Activated CD4-positive, alpha-beta T cell treated with anti-CD3 and anti-CD28 coated beads, Interleukin-2, amount 50 U/mL, for 4 hours (primary cell): ENCODE results near the gene KATNB1.
"Not testable (repeated sequence)": the region's sequence is repeated elsewhere in the genome, so short reads cannot be mapped to it uniquely, and the experiment has no call there.

Experiments
- DNase-seq, 2 experiments: peaks; one replicate each; pipeline ENCODE4 v3.0.0-alpha.2; 2020

Gene KATNB1

DNA sequence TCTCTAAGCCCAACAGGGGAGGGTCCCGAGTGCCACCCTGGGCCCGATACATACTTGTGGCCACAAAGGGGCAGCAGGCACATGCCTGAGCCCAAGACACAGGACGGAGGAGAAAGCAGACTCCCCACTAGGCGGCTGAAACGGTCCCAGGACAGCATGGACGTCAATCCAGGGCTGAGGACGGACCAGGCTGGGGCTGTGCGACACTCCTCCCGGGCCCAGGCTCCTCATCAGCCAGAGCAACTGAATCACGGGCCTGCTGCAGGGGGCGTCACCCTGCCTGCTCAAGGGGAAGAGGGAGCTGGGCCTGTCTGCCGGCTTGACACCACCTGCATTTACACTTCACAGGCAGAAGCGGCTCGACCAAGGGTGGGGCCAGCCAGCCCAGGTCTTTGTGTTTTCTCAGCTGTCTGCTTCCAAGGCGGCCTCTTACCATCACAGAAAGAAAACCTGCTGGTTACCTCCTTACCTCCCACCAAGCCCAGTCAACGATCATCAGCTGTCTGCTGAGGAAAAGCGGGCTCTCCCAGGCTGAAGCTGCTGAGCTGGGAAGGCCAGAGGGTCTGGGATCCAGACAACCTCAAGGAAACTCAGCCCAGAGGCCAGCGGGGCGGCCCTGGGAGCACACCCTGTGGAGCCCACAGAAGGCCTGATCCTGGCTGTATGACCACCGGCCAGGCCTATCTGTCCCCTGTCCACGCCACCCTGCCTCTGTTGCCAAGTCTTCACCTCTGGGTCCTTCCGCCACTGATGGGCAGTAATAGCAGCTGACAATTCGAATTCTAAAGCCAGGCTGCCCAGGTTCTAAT lies 40.3 kb downstream of the KATNB1 start:
- no peak for DNase-seq

DNA sequence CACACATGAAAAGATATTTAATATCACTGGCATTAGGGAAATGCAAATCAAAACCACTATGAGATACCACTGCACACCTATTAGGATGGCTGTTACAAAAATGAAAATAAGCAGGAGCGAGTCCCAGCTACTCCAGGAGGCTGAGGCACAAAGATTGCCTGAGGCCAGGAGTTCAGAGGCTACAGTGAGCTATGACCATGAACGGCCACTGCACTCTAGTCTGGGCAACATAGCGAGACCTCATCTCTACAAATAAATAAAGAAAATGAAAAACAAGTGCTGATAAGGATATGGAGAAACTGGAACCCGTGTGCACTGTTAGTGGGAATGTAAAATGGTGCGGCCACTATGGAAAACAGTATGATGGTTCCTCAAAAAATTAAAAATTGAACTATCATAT lies 43.1 kb downstream of the KATNB1 start:
- DNase-seq = no peak

DNA sequence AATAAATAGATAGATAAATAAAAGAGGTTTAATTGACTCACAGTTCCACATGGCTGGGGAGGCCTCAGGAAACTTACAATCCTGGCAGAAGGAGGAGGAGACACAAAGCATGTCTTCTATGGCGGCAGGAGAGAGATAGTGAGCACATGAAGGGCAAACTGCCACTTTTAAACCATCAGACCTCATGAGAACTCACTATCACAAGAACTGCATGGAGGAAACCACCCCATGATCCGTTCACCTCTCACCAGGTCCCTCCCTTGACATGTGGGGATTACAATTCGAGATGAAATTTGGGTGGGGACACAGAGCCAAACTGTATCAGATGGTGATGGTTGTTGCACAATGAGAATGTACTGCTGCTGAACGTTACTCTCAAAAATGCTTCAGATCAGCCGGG lies 44.3 kb downstream of the KATNB1 start:
- not testable (repeated sequence) for DNase-seq

DNA sequence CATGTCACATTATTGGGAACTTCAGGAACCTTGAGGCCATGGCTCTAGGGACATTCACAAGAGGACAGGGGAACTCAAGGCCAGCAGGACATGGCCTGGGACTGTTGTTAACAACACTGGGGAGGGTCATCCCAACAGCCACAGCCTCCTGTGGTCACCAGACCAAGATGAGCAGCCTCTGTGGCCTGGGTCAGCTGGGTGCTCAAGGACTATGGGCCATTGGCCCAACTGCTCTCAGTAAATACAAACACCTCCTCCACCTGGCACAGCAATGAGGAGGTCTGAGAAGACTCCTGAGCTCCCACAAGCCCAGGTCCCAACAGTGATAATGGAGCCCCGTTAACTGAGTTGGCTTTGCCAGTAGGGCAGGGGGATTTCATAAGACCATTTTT lies 45.8 kb downstream of the KATNB1 start:
- no peak for DNase-seq

DNA sequence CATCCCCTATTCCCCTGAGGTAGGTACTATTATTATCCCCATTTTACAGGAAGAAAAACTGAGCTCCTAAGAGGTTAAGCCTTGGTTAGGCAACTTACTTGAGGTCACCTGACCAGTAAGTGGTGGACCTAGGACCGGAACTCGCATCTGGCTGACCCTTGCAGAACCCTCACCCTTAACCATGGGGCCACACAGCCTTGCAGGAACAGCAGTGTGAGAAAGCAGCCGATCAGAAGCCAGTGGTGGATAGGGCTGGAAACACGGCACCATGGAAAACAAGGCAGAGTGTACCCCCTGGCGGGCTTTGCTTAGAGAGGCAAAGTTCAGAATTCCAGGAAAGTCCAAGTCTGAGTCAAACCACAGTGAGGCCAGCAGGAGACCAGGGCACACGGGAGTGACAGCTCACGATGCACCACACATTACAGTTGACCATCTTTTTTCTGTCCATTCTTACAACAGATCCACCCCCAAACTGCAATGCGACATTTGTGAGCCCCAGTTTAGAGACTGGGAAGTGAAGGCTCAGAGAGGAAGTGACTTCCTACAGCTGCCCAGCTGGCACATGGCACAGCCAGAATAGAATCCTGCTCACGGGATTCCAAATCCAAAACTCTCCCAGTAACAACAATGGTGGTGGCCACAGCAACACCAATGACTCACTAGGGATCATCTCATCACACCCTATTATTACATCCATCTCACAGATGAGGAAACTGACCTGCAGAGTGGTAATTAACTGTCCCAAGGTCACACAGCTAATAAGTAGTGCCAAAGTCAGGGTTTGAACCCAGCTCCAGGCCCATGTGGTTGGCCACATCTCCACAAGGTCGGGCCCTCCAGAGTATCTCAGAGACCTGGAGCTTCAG lies 46.4 kb downstream of the KATNB1 start:
- no peak for DNase-seq

DNA sequence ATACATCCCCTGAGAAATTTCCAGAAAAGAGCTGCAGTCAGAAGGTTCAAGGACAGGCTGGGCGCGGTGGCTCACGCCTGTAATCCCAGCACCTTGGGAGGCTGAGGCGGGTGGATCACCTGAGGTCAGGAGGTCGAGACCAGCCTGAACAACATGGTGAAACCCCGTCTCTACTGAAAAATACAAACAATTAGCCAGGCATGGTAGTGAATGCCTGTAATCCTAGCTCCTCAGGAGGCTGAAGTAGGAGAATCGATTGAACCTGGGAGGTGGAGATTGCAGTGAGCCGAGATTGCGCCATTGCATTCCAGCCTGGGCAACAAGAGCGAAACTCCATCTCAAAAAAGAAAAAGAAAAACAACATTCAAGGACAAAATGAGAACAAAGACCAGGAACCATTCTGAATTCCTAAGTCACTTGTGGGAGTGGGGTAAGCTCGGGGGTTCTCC lies 47.1 kb downstream of the KATNB1 start:
- DNase-seq = not testable (repeated sequence)

DNA sequence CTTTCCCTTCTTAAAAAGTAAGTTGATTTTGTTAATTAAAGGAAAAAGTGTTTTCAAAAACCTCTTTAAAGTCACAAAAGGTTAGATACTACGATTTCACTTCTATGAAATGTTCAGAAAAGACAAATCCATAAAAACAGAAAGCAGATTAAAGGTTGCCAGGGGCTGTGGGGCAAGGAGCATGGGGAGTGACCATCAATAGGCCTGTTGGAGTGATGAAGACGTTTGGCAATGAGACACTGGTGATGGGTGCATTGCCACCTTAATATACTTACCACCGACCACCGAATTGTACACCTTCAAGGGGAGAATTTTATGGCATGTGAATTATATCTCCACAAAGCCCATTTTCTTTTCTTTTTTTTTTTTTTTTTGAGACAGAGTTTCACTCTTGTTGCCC lies 47.5 kb downstream of the KATNB1 start:
- no peak for DNase-seq

DNA sequence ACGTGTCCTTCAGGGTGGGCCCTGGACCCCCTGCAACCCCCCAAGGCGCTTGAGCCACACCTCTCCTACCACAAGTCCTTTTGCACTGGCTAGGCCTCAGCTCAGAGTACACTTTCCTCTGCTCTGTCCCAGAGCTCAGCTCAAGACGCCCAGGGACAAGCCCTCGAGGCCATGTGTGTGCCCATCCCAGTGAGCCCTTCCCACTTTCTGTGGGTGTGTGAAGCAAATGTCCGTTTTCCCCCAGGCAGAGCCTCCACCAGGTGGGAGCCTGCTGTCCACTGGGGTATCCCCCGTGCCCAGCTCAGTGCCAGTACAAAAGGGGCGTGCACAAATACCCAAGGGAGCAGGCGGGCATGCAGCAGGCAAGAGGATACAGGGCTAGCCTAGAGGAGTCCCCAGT lies 48.3 kb downstream of the KATNB1 start:
- no peak for DNase-seq

DNA sequence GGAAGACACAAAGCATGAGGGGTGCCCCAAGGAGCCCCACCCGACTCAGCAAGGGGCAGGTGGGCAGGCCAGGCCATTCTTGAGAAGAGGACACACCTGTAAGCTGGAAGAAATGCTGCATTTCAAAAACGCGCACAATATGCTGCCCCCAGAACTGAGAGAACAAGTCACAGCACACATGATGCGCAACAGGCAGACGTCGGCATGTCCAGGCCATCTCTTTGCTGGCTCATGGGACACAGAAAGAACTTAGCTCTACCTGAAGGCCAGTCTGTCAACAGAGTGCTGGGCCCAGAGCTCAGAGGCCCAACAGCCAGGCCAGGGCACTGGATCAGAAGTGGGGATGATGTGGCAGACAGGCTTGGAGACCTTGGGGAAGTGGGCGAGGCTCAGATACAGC lies 48.8 kb downstream of the KATNB1 start:
- DNase-seq = no peak

DNA sequence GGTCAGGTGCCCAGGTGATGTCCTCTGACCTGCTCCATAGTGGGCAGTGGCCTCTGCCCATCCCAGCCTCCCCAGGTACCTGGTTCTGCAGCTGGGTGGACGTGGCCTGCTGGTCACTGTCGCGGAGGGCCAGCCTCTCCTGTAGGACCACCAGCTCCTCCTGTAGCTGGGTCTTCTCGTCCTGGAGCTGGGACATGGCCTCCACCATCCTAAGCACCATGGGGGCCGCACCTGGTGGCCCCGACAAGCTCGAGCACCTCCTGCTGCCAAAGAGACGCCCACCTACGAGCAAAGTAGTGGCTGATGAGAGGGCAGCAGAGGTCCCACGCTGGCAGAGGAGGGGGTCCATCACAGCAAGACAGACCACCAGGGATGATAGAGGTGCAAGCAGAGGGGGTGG lies 49.8 kb downstream of the KATNB1 start:
- DNase-seq = no peak

DNA sequence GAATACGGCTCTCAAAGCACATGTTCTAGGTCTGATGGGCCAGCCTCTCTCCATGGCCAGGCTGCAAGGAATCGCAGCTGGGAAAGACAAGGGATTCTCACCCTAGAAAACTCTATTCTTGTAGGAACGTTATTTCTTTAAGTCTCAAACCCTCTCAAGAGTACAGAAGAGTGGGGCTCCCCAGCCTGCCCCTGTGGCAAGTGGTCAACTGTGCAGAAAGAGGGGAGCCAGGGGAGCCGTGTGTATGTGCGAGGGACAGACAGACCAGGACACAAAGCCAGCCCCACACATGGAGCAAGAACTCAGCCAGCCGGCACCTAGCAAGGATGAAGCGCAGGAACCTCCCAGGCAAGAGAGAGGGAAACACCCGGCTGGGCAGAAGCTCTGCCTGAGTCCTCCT lies 50.4 kb downstream of the KATNB1 start:
- no peak for DNase-seq

DNA sequence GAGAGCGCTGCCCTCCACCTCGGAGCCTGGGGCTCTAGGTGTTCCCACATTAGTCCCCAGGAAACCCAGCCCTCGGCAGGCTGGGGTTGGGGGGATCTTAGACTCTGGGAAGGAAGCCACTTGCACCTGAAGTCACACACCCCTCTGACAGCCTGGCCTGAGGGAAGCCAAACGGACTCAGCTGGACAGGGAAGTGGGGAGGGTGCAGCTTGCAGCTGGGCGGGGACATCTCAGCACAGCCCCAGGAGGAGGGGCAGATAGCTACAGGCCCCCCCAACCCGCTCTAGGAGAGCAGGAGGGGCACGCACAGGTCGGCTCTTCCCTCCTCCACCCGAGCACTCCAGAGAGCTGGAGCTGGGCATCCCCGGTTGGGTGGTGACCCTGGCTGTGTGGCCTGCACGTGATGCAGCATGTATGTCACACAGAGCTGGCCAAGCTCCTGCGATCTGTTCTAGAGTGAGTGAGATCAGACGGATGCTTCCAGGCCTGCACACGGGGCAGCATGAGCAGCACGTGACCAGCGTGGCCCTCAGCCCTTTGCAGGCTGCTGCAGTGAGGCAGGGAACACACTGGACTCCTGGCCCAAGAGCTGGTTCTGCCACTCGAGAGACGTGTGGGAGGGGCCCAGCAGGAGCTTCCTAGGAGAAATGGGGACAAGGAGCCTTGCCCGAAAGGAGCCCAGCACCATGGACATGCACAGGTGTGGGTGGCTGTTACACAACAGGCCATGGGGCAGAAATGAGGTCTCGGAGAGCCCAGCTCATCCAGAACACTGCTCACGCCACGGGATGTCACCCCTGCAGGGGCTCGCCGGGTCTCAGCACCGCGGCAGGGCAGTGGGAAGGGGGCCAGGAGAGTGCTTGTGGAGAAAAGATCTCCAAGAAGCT lies 51.3 kb downstream of the KATNB1 start:
- DNase-seq = no peak

DNA sequence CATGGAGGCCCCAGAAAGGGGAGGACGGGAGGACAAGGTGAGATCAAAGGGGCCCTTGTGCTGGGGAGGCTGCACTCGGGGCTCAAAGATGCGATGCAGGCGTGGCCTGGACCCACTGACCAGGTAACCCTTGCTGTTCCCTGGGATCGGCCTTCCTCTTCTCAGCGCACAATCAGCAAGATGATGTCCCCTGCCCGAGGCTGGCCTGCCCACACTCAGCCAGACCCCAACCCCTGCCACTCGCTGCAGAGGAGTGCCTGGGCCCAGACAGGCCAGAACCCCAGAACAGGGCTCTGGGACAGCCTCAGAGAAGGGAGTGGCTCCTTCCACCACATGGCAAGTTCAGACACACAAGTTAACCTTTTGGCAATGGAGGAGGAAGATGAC lies 51.9 kb downstream of the KATNB1 start:
- DNase-seq = no peak

DNA sequence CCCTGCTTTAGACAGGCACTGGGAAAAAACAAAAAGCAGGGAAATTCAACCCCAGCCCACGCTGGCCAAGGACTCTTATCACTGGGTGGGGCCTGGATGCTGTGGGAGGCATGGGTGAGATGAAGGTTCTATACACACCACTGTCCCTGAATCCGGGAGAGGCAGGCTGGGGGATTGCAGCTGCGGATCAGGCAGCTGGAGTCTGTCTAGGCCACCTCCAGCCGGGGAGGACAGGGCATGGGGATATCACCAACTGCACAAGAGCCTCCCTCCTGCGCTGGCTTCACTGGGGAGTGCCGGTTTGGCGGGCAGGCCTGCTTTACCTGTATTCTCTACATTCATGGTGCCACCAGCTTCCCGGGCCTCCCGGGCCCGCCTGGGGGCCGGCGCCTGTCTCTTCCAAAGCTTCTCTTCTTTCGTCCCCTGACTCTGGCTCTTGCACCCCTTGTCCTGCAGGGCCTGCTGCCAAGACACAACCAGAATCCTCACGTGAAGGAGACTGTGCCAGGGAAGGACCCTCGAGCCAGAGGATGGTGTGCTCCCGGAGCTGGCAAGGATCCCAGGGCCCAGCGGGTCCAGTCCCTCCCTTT lies 52.8 kb downstream of the KATNB1 start:
- DNase-seq = no peak

DNA sequence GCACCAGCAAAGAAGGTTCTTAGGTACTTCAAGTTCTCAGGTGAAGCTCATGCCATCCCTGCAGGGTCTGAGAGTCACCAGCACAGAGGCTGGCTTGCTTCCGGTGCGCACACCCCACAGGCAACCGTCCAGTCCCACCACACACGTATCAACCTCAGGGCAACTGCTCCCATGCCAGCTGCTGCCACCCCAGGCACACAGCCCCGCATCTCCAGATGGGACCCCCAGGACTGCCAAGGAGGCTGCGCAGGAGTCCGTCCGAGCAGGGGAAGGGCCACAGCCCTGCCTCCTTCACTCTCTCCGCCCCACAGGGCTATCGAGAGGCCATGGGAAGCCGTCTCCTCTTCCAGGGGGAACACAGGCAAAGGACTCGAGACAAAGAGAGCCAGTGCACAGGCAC lies 53.4 kb downstream of the KATNB1 start:
- no peak for DNase-seq

DNA sequence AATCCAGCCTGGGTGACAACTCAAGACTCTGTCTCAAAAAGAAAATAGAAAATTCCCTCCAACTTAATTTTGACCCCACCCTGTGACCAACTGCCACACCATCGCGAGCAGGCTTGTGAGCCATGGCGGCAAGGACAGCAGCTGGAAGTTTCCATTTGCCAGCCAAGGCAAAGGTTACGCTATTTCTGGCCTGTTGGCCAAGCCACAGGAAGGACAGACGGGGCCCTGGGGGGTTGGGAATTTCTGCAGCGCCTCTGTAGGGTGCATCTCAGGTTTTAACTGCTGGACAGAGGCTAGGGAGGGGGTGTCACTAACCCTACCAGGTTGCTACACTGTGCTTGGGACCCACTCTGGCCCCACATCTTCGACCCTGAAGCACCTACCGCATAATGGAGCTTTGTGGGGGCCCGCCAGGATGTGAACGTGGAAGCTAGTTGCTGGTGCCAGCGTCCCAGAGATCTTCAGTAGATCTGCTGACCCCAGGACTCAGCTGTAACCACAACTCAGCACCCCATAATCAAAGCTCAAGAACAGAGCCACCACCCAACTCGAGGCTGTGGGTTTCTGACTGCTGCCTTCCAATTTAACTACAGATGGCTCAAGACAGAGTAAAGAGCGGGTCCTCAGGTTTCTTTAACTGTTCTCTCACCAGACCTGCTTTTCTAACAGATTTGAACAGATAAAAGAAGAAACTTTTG lies 55.8 kb downstream of the KATNB1 start:
- DNase-seq = no peak

DNA sequence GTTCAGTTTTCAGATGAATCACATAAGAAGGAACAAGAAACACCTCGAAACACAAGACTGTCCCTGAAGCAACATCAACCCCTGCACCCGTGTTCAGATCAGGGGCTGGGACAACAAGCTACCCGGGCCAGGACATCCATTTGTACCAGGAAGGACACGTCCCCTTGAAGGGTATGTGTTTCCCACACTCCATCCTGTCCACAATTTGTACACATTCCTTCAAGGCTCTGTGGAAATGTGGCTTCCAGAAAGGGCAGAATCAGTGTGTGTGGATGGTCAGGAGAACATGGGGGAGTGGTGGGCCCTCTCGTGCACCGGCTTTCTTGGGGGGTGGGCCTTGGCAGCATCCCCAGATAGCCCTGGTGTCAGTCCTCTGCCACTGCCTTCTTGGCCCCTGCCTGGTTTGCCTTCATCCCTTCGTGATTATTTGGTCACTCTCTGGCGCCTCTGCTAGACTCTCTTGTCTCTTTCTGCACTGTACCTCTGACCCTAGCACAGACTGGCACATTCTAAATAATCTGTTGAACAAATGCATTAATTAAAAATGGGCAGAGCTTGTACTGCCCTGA lies 56.4 kb downstream of the KATNB1 start:
- DNase-seq = no peak

DNA sequence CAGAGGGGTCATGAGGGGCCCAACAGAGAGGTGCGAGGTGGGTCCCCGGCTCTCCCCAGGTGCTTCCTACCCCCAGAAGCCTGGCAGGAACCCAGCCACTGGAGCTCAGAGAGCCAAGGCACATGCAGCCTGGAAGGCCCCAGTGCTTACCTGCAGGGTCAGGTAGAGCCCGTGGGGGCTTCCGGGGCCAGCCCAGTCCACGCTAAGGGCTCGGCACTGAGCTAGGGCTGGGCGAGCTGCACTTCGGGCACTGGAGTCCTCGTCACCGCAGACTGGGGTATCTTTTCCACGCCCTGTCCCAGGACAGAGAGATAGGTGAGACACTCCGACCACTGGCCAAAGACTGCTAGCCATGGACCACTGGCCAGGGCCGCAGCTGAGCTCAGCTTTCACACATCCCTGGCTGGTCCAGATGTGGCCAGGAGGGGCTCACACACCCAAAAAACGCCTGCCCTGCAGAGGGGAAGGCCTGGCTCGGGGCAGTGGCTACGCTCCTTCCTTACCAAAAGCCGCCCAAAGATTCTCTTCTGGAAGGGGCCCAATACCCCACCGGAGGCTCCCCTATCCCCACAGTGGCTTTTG lies 59.4 kb downstream of the KATNB1 start:
- DNase-seq = no peak

DNA sequence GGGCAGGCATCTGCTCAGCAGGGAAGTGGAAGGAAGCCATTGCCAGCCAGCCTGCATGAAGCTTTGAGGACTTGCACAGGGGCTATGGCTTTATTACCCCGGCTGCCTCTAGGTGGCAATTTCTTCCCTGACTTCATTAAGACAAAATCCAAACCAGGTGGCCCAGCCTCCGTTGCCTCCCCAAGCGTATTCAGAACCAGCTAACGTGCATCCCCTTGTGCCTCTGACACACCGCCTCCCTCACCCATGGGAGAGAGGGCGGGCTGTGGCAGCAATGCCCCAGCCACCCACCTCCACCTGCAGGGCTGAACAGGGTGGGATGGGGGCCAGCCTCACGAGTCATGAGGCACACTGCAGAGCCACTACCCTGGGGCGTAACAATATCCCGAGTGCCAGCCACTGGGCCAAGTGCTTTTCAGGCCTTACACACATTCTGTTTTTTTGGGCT lies 59.9 kb downstream of the KATNB1 start:
- peak in 1 of 2 experiments; percentile 28 for DNase-seq

DNA sequence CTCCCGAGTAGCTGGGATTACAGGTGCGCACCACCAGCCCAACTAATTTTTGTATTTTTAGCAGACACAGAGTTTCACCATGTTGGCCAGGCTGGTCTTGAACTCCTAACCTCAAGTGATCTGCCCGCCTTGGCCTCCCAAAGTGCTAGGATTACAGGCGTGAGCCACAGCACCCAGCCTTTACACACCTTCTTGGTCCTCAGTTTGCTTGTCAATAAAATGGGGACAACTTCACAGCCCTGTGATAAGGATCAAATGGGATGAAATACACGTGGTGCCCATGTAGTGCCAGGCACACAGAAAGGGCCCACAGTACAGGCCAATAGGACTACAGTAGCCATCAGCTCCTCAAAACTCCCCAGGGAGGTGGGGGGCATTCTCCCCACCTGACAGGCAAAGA lies 60.4 kb downstream of the KATNB1 start:
- not testable (repeated sequence) for DNase-seq

DNA sequence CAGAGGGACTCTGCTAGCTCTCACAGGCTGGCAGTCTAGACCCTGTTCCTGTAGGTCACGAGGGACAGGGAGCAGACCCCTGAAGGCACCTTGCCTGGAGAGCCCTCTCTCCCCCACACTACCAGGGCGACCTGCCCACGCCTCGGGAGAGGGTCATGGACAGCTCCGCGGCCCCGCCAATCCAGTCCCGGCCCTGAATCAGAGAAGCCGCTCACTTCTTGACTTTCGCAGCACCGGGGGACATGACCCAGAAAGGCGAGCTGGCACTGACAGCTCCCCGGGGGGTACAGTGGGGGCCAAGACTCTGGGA lies 61.6 kb downstream of the KATNB1 start:
- DNase-seq = no peak
